Stimulated activated naive CD8-positive, alpha-beta T cell treated with anti-CD3 and anti-CD28 coated beads, Interleukin-15, Interleukin-2, amounts not matched to agents 100 ng/mL and 50 ng/mL, for 24 hours (primary cell): ENCODE results near the gene ZNF516.
"Not testable (repeated sequence)": the region's sequence is repeated elsewhere in the genome, so short reads cannot be mapped to it uniquely, and the experiment has no call there.

Experiments
- H3K27ac Mint-ChIP-seq: one replicate; pipeline ENCODE4 v1.8.0; 2021; ENCODE audit warnings: mild to moderate bottlenecking, mixed read lengths
- H3K27me3 Mint-ChIP-seq: one replicate; pipeline ENCODE4 v1.8.0; 2021; ENCODE audit warnings: mixed read lengths
- H3K36me3 Mint-ChIP-seq: one replicate; pipeline ENCODE4 v1.8.0; 2021; ENCODE audit warnings: low read depth, mixed read lengths
- H3K4me1 Mint-ChIP-seq: one replicate; pipeline ENCODE4 v1.8.0; 2021; ENCODE audit warnings: low read depth, mixed read lengths
- H3K4me3 Mint-ChIP-seq: one replicate; pipeline ENCODE4 v1.8.0; 2021; ENCODE audit warnings: mild to moderate bottlenecking, mixed read lengths
- H3K9me3 Mint-ChIP-seq: one replicate; pipeline ENCODE4 v1.8.0; 2021; ENCODE audit warnings: mixed read lengths

Gene ZNF516

GRCh38 chr18:76495006-76495370, at the start of gene ZNF516:
Gene ZNF516 (minus strand): TSS chr18:76495242. CDS start chr18:76443054, 52,188 bp downstream.
- Mint-ChIP-seq H3K27ac (peak within 1 kb of the TSS; percentile 79), H3K9me3 (no peaks in the 10 kb centered on the region), H3K36me3 (no peaks in the 10 kb centered on the region), H3K27me3 (peaks cover 20% of the 10 kb centered on the region), H3K4me3 (peak within 1 kb of the TSS; percentile 91), H3K4me1 (peaks cover 39% of the 10 kb centered on the region)

- Mint-ChIP-seq H3K36me3 (no peaks in the 10 kb centered on the region), H3K4me3 (no peak overlapping the region), H3K27me3 (peaks cover 9% of the 10 kb centered on the region), H3K9me3 (no peaks in the 10 kb centered on the region), H3K4me1 (no peaks in the 10 kb centered on the region), H3K27ac (no peak overlapping the region)
These were observed 43.8 kb upstream of the ZNF516 start for GRCh38 chr18:76538846-76539245.

- Mint-ChIP-seq H3K27ac (no peak overlapping the region), H3K36me3 (no peaks in the 10 kb centered on the region), H3K27me3 (peaks cover 5% of the 10 kb centered on the region), H3K9me3 (no peaks in the 10 kb centered on the region), H3K4me3 (no peak overlapping the region), H3K4me1 (no peaks in the 10 kb centered on the region)
These were observed 42.6 kb upstream of the ZNF516 start for GRCh38 chr18:76537621-76538020.

- not testable (repeated sequence) for H3K9me3 Mint-ChIP-seq, H3K36me3 Mint-ChIP-seq, H3K4me3 Mint-ChIP-seq, H3K27ac Mint-ChIP-seq, H3K4me1 Mint-ChIP-seq, H3K27me3 Mint-ChIP-seq
These were observed 41.6 kb upstream of the ZNF516 start for GRCh38 chr18:76536593-76536992.

GRCh38 chr18:76532875-76533274, 37.8 kb upstream of the ZNF516 start:
- H3K36me3 Mint-ChIP-seq = no peaks in the 10 kb centered on the region
- H3K9me3 Mint-ChIP-seq = no peaks in the 10 kb centered on the region
- peaks cover 7% of the 10 kb centered on the region for H3K27me3 Mint-ChIP-seq
- H3K4me1 Mint-ChIP-seq = peaks cover 13% of the 10 kb centered on the region
- no peak overlapping the region for H3K27ac Mint-ChIP-seq
- H3K4me3 Mint-ChIP-seq = no peak overlapping the region

GRCh38 chr18:76530846-76531245, 35.8 kb upstream of the ZNF516 start:
- H3K27ac Mint-ChIP-seq = no peak overlapping the region
- no peaks in the 10 kb centered on the region for H3K36me3 Mint-ChIP-seq
- H3K4me1 Mint-ChIP-seq = peaks cover 13% of the 10 kb centered on the region
- no peak overlapping the region for H3K4me3 Mint-ChIP-seq
- H3K9me3 Mint-ChIP-seq = no peaks in the 10 kb centered on the region
- peaks cover 23% of the 10 kb centered on the region for H3K27me3 Mint-ChIP-seq

- no peaks in the 10 kb centered on the region for H3K36me3 Mint-ChIP-seq
- H3K9me3 Mint-ChIP-seq = no peaks in the 10 kb centered on the region
- H3K27me3 Mint-ChIP-seq = peaks cover 25% of the 10 kb centered on the region
- H3K4me3 Mint-ChIP-seq = no peak overlapping the region
- H3K27ac Mint-ChIP-seq = no peak overlapping the region
- peaks cover 13% of the 10 kb centered on the region for H3K4me1 Mint-ChIP-seq
These were observed 35.3 kb upstream of the ZNF516 start for GRCh38 chr18:76530391-76530790.

GRCh38 chr18:76529433-76529811, 34.4 kb upstream of the ZNF516 start:
- Mint-ChIP-seq H3K27ac (peak overlapping the region; percentile 41), H3K27me3 (peaks cover 31% of the 10 kb centered on the region), H3K9me3 (no peaks in the 10 kb centered on the region), H3K36me3 (no peaks in the 10 kb centered on the region), H3K4me1 (peaks cover 13% of the 10 kb centered on the region), H3K4me3 (peak overlapping the region; percentile 83)

- Mint-ChIP-seq H3K4me3 (peak overlapping the region; percentile 83), H3K9me3 (no peaks in the 10 kb centered on the region), H3K27ac (peak overlapping the region; percentile 79), H3K36me3 (no peaks in the 10 kb centered on the region), H3K4me1 (peaks cover 13% of the 10 kb centered on the region), H3K27me3 (peaks cover 36% of the 10 kb centered on the region)
These were observed 33.7 kb upstream of the ZNF516 start for GRCh38 chr18:76528477-76529432.

- no peak overlapping the region for H3K4me3 Mint-ChIP-seq
- no peaks in the 10 kb centered on the region for H3K36me3 Mint-ChIP-seq
- H3K27me3 Mint-ChIP-seq = peaks cover 44% of the 10 kb centered on the region
- peaks cover 13% of the 10 kb centered on the region for H3K4me1 Mint-ChIP-seq
- no peaks in the 10 kb centered on the region for H3K9me3 Mint-ChIP-seq
- no peak overlapping the region for H3K27ac Mint-ChIP-seq
These were observed 30.9 kb upstream of the ZNF516 start for GRCh38 chr18:76525911-76526310.

- peak overlapping the region; percentile 18 for H3K4me3 Mint-ChIP-seq
- H3K27ac Mint-ChIP-seq = no peak overlapping the region
- H3K36me3 Mint-ChIP-seq = no peaks in the 10 kb centered on the region
- H3K9me3 Mint-ChIP-seq = no peaks in the 10 kb centered on the region
- H3K4me1 Mint-ChIP-seq = peaks cover 13% of the 10 kb centered on the region
- peaks cover 44% of the 10 kb centered on the region for H3K27me3 Mint-ChIP-seq
These were observed 30.1 kb upstream of the ZNF516 start for GRCh38 chr18:76524900-76525698.

GRCh38 chr18:76524477-76524876, 29.4 kb upstream of the ZNF516 start:
- Mint-ChIP-seq H3K36me3 (no peaks in the 10 kb centered on the region), H3K4me3 (no peak overlapping the region), H3K4me1 (peaks cover 11% of the 10 kb centered on the region), H3K27me3 (peaks cover 47% of the 10 kb centered on the region), H3K9me3 (no peaks in the 10 kb centered on the region), H3K27ac (no peak overlapping the region)

- H3K27ac Mint-ChIP-seq = no peak overlapping the region
- H3K36me3 Mint-ChIP-seq = no peaks in the 10 kb centered on the region
- H3K9me3 Mint-ChIP-seq = no peaks in the 10 kb centered on the region
- H3K4me1 Mint-ChIP-seq = peaks cover 18% of the 10 kb centered on the region
- peaks cover 57% of the 10 kb centered on the region for H3K27me3 Mint-ChIP-seq
- H3K4me3 Mint-ChIP-seq = no peak overlapping the region
These were observed 27.5 kb upstream of the ZNF516 start for GRCh38 chr18:76522551-76522950.

- Mint-ChIP-seq H3K4me3 (no peak overlapping the region), H3K9me3 (no peaks in the 10 kb centered on the region), H3K36me3 (no peaks in the 10 kb centered on the region), H3K4me1 (peaks cover 21% of the 10 kb centered on the region), H3K27me3 (peaks cover 59% of the 10 kb centered on the region), H3K27ac (no peak overlapping the region)
These were observed 27.1 kb upstream of the ZNF516 start for GRCh38 chr18:76522122-76522503.

- Mint-ChIP-seq H3K9me3 (no peaks in the 10 kb centered on the region), H3K4me3 (no peak overlapping the region), H3K36me3 (no peaks in the 10 kb centered on the region), H3K27ac (no peak overlapping the region), H3K4me1 (peaks cover 21% of the 10 kb centered on the region), H3K27me3 (peaks cover 54% of the 10 kb centered on the region)
These were observed 26.5 kb upstream of the ZNF516 start for GRCh38 chr18:76521417-76522121.
